Lower leg skin (tissue), 4 donors: ENCODE data around the gene PAF1. TPM values are rescaled to one million over a fixed set of nuclear protein-coding genes. Genes with fewer than 3 reads are reported as not detected.

Experiments used
- DNase-seq, 2 donors: peaks; one replicate each; pipeline ENCODE4 v3.0.0-alpha.2; 2019; ENCODE audit warnings: low spot score in 2 of 2
- H3K4me3 ChIP-seq: fragments of 200-600 bp; sonication (generic); 2 replicates; pipeline ENCODE4 v1.5.1; 2017; ENCODE audit warnings: mild to moderate bottlenecking, low read depth; ENCODE audit not compliant: poor library complexity, severe bottlenecking
- CTCF ChIP-seq, 3 donors: fragments of 450-650 bp; IDR thresholded peaks; one replicate each; pipeline ENCODE4 v1.5.1; 2016; ENCODE audit warnings: antibody characterized with exemption in 3 of 3, mild to moderate bottlenecking in 3 of 3, moderate library complexity in 2 of 3
- POLR2A ChIP-seq, 2 donors: fragments of 450-650 bp; IDR thresholded peaks; one replicate each; pipeline ENCODE4 v1.6.1; 2016 to 2017; ENCODE audit warnings: antibody characterized with exemption in 2 of 2, mild to moderate bottlenecking in 1 of 2, moderate library complexity in 1 of 2
- WGBS, 2 donors: methylation state at CpG; one replicate each; pipeline ENCODE4 v1.1.5; 2018; 5-methylcytosine and 5-hydroxymethylcytosine counted together
- intact Hi-C: fragments of 100-400 bp; cut with DNase I; formaldehyde crosslinking; loops from one replicate; pipeline ENCODE4 v1.15.0; 2023; ENCODE audit warnings: low total_unique reads
- total RNA-seq, 4 donors: library from RNA; depleted of rRNA; stranded (reverse); fragments of >200 nt; gene quantifications; one replicate each; pipeline ENCODE4 v1.1.0, GENCODE V29; 2016

PAF1 gene
- total RNA-seq, 4 donors from 2014 or later: 22.4 to 48.0 (median 36.3) TPM

GRCh38 chr19:39410831-39411080 is 19.9 kb upstream of the PAF1 start:
- TF ChIP-seq POLR2A (IDR thresholded peaks at IDR 0.05) (no peak), CTCF (IDR thresholded peaks at IDR 0.05) (no peak)
- intact Hi-C loops: no loop called here
- no peak for DNase-seq
- H3K4me3 ChIP-seq: peak overlapping the region; percentile 99
- 32 to 55% methylated on average over 1 of the region's 1 CpG for WGBS, 2 donors

GRCh38 chr19:39410017-39410830 is 19.3 kb upstream of the PAF1 start:
- peak; percentile 76 to 95 for DNase-seq
- TF ChIP-seq CTCF (IDR thresholded peaks at IDR 0.05) (no peak), POLR2A (IDR thresholded peaks at IDR 0.05) (no peak)
- peak overlapping the region; percentile 99 for H3K4me3 ChIP-seq
- 1 to 2% methylated on average over 30 to 32 of the region's 35 CpGs for WGBS, 2 donors
- intact Hi-C loops: no loop called here

GRCh38 chr19:39409208-39410016 is 18.5 kb upstream of the PAF1 start:
- intact Hi-C loops: no loop called here
- peak; percentile 92 to 98 for DNase-seq
- no peak for TF ChIP-seq CTCF (IDR thresholded peaks at IDR 0.05)
- peak in 1 of 2 donors; percentile 36 for TF ChIP-seq POLR2A (IDR thresholded peaks at IDR 0.05)
- peak overlapping the region; percentile 99 for H3K4me3 ChIP-seq
- 2 to 3% methylated on average over 27 to 45 of the region's 52 CpGs for WGBS, 2 donors

GRCh38 chr19:39408392-39409207 is 17.7 kb upstream of the PAF1 start:
- intact Hi-C loops: no loop called here
- no peak for DNase-seq
- WGBS, 2 donors: 4 to 6% methylated on average over 20 of the region's 20 CpGs
- H3K4me3 ChIP-seq: peak overlapping the region; percentile 99
- TF ChIP-seq POLR2A (IDR thresholded peaks at IDR 0.05) (no peak), CTCF (IDR thresholded peaks at IDR 0.05) (no peak)

- H3K4me3 ChIP-seq: peak overlapping the region; percentile 99
- intact Hi-C loops: no loop called here
- peak; percentile 71 to 94 for DNase-seq
- WGBS, 2 donors: 2 to 7% methylated on average over 22 to 29 of the region's 40 CpGs
- TF ChIP-seq POLR2A (IDR thresholded peaks at IDR 0.05) (no peak), CTCF (IDR thresholded peaks at IDR 0.05) (no peak)
Measured at GRCh38 chr19:39407660-39408391, 16.9 kb upstream of the PAF1 start.
